ENCODE measurements around the gene GIGYF2. TPM values are rescaled to one million over a fixed set of nuclear protein-coding genes. Genes with fewer than 3 reads are reported as not detected.

The GIGYF2 gene
- total RNA-seq, 4 donors from 2014 or later: 69.0 to 208 (median 80.4) TPM

DNA sequence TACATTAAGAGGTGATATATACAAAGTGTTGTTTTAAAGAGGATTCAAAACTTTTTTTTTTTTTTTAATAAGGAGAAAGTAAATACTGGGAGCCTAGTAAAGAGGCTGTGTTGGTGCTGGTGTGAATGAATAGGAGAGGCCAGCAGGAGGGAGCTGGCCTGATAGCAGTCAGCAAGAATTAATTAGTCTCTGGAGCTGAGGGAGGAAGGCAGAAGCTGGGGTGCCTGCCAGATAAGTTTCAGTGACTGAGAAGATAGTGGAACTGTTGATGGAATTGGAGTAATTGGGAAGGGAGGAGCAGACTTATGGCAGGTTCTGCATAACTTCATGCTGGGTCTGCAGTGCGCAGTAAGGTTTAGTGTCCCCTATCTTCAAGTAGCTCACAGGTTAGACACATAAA lies 136.7 kb downstream of the GIGYF2 start:
- no peak for DNase-seq (ENCODE audit: low spot score in 2 of 2)
- TF ChIP-seq, protein P1, sequence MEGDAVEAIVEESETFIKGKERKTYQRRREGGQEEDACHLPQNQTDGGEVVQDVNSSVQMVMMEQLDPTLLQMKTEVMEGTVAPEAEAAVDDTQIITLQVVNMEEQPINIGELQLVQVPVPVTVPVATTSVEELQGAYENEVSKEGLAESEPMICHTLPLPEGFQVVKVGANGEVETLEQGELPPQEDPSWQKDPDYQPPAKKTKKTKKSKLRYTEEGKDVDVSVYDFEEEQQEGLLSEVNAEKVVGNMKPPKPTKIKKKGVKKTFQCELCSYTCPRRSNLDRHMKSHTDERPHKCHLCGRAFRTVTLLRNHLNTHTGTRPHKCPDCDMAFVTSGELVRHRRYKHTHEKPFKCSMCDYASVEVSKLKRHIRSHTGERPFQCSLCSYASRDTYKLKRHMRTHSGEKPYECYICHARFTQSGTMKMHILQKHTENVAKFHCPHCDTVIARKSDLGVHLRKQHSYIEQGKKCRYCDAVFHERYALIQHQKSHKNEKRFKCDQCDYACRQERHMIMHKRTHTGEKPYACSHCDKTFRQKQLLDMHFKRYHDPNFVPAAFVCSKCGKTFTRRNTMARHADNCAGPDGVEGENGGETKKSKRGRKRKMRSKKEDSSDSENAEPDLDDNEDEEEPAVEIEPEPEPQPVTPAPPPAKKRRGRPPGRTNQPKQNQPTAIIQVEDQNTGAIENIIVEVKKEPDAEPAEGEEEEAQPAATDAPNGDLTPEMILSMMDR (IDR thresholded peaks at IDR 0.05): no peak
- TF ChIP-seq POLR2AphosphoS5 (IDR thresholded peaks at IDR 0.05): no peak
- no peak for TF ChIP-seq POLR2A (IDR thresholded peaks at IDR 0.05)
- no peak for TF ChIP-seq EP300 (IDR thresholded peaks at IDR 0.05)
- H3K36me3 ChIP-seq: peaks cover 72% of the 10 kb centered on the region
- no peak overlapping the region for H3K4me3 ChIP-seq
- WGBS: 88% methylated on average over 1 of the region's 1 CpG
- no peaks in the 10 kb centered on the region for H3K9me3 ChIP-seq
- peaks cover 12% of the 10 kb centered on the region for H3K4me1 ChIP-seq
- H3K27ac ChIP-seq: no peak overlapping the region
- no peaks in the 10 kb centered on the region for H3K27me3 ChIP-seq

DNA sequence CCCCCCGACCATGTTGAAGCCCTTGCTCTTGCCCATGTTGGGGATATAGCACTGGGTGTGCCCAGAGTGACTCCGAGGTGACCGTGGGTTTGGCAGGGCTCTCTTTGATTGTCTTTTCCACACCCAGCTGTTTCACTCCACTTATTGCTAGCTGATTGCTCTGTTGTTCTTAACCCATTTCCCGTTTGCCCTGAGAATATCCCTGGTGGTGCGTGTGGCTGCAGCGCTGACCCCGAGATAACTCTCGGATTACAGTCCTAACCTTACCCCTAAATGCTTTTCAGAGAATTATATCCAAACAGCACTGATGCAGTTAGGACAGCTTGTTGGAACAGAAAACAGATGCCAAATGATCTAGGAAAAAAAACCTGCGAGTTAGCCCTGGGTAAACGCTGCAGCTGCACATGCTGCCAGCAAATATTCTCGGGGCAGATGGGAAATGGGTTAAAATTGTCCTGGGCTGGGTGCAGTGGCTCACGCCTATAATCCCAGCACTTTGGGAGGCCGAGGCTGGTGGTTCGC lies 138.6 kb downstream of the GIGYF2 start:
- no peaks in the 10 kb centered on the region for H3K9me3 ChIP-seq
- no peak for DNase-seq (ENCODE audit: low spot score in 2 of 2)
- 69% methylated on average over 14 of the region's 14 CpGs for WGBS
- H3K27me3 ChIP-seq: no peaks in the 10 kb centered on the region
- TF ChIP-seq POLR2A (IDR thresholded peaks at IDR 0.05) (no peak), EP300 (IDR thresholded peaks at IDR 0.05) (no peak), POLR2AphosphoS5 (IDR thresholded peaks at IDR 0.05) (no peak)
- TF ChIP-seq, protein P1 (IDR thresholded peaks at IDR 0.05): no peak
- H3K27ac ChIP-seq: no peak overlapping the region
- peaks cover 73% of the 10 kb centered on the region for H3K36me3 ChIP-seq
- H3K4me3 ChIP-seq: no peak overlapping the region
- H3K4me1 ChIP-seq: peaks cover 21% of the 10 kb centered on the region

DNA sequence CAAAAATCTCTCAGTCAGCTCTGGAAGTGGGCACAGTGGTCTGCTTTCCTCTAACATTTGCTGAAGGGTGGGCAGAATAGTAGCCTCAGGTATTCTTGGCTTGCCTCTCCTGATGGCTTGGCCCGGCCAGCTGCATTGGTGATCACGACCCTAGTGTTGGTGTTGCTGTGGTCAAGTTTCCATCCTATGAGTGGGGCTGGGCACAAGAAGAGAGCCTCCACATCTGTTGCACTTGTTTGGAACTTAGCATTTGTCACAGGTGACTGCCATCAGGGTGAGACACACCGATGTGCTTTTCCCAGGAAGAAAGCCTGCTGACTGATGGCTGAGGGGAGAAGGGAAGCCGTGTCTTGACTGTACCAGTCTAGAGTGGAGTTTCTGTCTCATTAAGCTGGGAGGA lies 139.8 kb downstream of the GIGYF2 start:
- 99% methylated on average over 4 of the region's 4 CpGs for WGBS
- no peak for TF ChIP-seq POLR2AphosphoS5 (IDR thresholded peaks at IDR 0.05)
- TF ChIP-seq, protein P1 (IDR thresholded peaks at IDR 0.05): no peak
- no peak for TF ChIP-seq EP300 (IDR thresholded peaks at IDR 0.05)
- no peak for TF ChIP-seq POLR2A (IDR thresholded peaks at IDR 0.05)
- H3K27me3 ChIP-seq: no peaks in the 10 kb centered on the region
- peaks cover 21% of the 10 kb centered on the region for H3K4me1 ChIP-seq
- no peak for DNase-seq (ENCODE audit: low spot score in 2 of 2)
- peaks cover 71% of the 10 kb centered on the region for H3K36me3 ChIP-seq
- no peak overlapping the region for H3K27ac ChIP-seq
- H3K9me3 ChIP-seq: no peaks in the 10 kb centered on the region
- no peak overlapping the region for H3K4me3 ChIP-seq

DNA sequence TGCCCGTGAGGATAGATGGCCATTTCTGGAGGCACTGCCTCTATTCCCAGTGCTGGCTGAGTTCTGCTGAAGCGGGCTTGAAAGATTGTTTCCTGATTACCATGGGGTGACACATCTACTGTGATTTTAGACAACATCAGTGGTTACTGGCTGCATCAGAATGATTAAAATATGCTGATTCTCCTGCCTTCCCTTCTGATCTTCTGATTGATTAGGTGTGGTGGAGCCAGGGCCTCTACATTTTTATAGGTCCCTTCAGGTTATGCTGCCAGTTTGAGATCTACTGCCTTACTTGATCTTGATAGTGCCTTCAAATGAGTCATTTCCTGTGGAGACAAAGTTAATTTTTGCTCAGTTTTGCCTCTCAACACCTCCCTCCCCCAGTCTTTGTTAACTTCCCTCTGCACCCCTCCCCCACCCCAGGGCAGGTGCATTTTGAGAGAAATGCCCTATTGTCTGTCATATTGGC lies 141.3 kb downstream of the GIGYF2 start:
- WGBS: 46% methylated on average over 2 of the region's 2 CpGs
- H3K27ac ChIP-seq: no peak overlapping the region
- DNase-seq (ENCODE audit: low spot score in 2 of 2): no peak

DNA sequence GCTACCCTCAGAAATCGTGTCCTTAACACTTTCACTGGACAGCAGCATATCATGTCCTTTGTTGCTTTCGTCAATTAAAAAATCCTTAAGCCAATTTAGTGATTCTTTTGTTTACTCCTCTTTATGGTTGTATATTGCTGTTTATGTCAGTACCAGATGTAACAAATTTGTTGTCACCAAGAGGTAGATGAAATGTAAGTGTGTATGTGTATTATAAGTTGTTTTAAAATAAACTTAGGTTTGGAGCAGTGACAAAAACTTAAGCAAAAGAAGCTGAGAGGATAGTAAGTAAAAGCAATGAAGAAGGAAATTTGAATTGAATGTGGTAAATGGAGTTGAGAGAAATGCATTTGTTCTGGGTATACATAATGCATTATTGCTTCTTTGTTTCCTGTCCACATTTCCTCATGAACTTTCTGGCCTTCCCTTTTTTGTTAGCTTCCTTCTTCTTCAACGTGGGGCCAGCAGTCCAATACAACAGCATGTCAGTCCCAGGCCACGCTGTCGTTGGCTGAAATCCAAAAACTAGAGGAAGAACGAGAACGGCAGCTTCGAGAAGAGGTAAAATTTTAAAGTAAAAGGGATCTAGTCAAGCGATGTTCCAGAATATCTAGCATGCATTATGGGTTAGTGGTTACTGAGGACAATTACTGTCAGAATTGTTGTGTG lies 142.4 kb downstream of the GIGYF2 start:
- peaks cover 21% of the 10 kb centered on the region for H3K4me1 ChIP-seq
- no peak overlapping the region for H3K4me3 ChIP-seq
- 38% methylated on average over 9 of the region's 9 CpGs for WGBS
- H3K36me3 ChIP-seq: peaks cover 71% of the 10 kb centered on the region
- no peak for TF ChIP-seq POLR2AphosphoS5 (IDR thresholded peaks at IDR 0.05)
- no peaks in the 10 kb centered on the region for H3K27me3 ChIP-seq
- no peak overlapping the region for H3K27ac ChIP-seq
- H3K9me3 ChIP-seq: no peaks in the 10 kb centered on the region
- no peak for DNase-seq (ENCODE audit: low spot score in 2 of 2)

More for the DNA sequence above, 141.3 kb downstream of the GIGYF2 start:
- Histone ChIP-seq H3K36me3 (peaks cover 71% of the 10 kb centered on the region), H3K4me3 (no peak overlapping the region), H3K27me3 (no peaks in the 10 kb centered on the region), H3K4me1 (peaks cover 21% of the 10 kb centered on the region), H3K9me3 (no peaks in the 10 kb centered on the region)
- no peak for TF ChIP-seq POLR2AphosphoS5 (IDR thresholded peaks at IDR 0.05)
- TF ChIP-seq, protein P1 (IDR thresholded peaks at IDR 0.05): no peak
- TF ChIP-seq EP300 (IDR thresholded peaks at IDR 0.05): no peak
- no peak for TF ChIP-seq POLR2A (IDR thresholded peaks at IDR 0.05)
